HCT116 (cell line): Measurements from ENCODE around the gene NCKAP5. TPM values are rescaled to one million over a fixed set of nuclear protein-coding genes. Genes with fewer than 3 reads are reported as not detected.

ENCODE experiments used
- ATAC-seq: fragments of 200-7000 bp; cut with Tn5 transposase; 2 replicates; pipeline ENCODE4 v1.9.1; 2020; ENCODE audit warnings: mild to moderate bottlenecking, moderate library complexity
- BruUV-seq: library from RNA; stranded (reverse); fragments of 400-500 nt; replicated peaks from 2 replicates; lab custom pipeline; 2021; lab: Mats Ljungman, UMichigan
- CTCF ChIA-PET: fragments of 300-600 bp; sonication (Branson Sonifier 250); formaldehyde crosslinking; loops from one replicate; lab custom pipeline; 2021; ENCODE audit warnings: antibody characterized with exemption; lab: Charles Lee
- POLR2A ChIA-PET: fragments of 300-600, 350-600 bp; sonication (Branson Sonifier 250); formaldehyde crosslinking; loops from one replicate; lab custom pipeline; 2021; ENCODE audit warnings: antibody characterized with exemption; lab: Charles Lee
- RAD21 ChIA-PET, 2 experiments: fragments of 300-600 bp; sonication (Branson Sonifier 250); formaldehyde crosslinking; loops; one replicate each; lab custom pipeline; 2023; ENCODE audit warnings: low total read pairs in 2 of 2; ENCODE audit not compliant: uncharacterized antibody in 2 of 2, unreplicated experiment in 2 of 2, low non-redundant PET in 1 of 2; lab: Charles Lee
- DNase-seq: peaks from one replicate; pipeline ENCODE4 v3.0.0-alpha.2; 2010; ENCODE audit warnings: low read depth, low spot score
- H2AFZ ChIP-seq: fragments of 200-600 bp; shearing (Covaris generic), sonication (generic); 2 replicates; pipeline ENCODE4 v1.6.1; 2017; ENCODE audit warnings: low read depth, mixed run types, mixed read lengths, antibody characterized with exemption, low read length; ENCODE audit not compliant: poor library complexity, severe bottlenecking
- H3K27ac ChIP-seq: 2 replicates; pipeline ENCODE4 v1.5.1; 2012; ENCODE audit warnings: low read depth, low read length
- H3K27me3 ChIP-seq: fragments of 200-600 bp; sonication (generic); 2 replicates; pipeline ENCODE4 v1.6.1; 2016; ENCODE audit warnings: mixed run types, low read length, mixed read lengths; ENCODE audit not compliant: insufficient read depth
- H3K36me3 ChIP-seq, 2 experiments: fragments of 200-500 bp in 1 of 2; fragments of 200-600 bp in 1 of 2; sonication (Bioruptor generic) in 1 of 2; sonication (generic) in 1 of 2; 2 replicates each; pipeline versions ENCODE4 v1.5.1 to v1.6.1; 2014 to 2016; ENCODE audit warnings: low read length in 2 of 2, inconsistent platforms in 1 of 2, mixed read lengths in 1 of 2, mixed run types in 1 of 2; ENCODE audit not compliant: insufficient read depth in 2 of 2, control insufficient read depth in 1 of 2
- H3K4me1 ChIP-seq, 2 experiments: fragments of 200-600 bp in 1 of 2; sonication (generic) in 1 of 2; 2 replicates each; pipeline versions ENCODE4 v1.5.1 to v1.6.1; 2012 to 2017; ENCODE audit warnings: low read length in 2 of 2, inconsistent platforms in 1 of 2, mild to moderate bottlenecking in 1 of 2, mixed read lengths in 1 of 2, mixed run types in 1 of 2, moderate library complexity in 1 of 2; ENCODE audit not compliant: insufficient read depth in 2 of 2, control insufficient read depth in 1 of 2
- H3K4me2 ChIP-seq: fragments of 200-600 bp; sonication (generic); 2 replicates; pipeline ENCODE4 v1.6.1; 2017; ENCODE audit warnings: mixed run types, low read length, mixed read lengths
- H3K4me3 ChIP-seq, 2 experiments: fragments of 200-600 bp in 1 of 2; sonication (generic) in 1 of 2; replicated peaks in 1 of 2; 2 replicates each; pipeline ENCODE4 v1.5.1; 2011 to 2016; ENCODE audit warnings: low read length in 2 of 2, control low read depth in 1 of 2, low read depth in 1 of 2, mild to moderate bottlenecking in 1 of 2, mixed read lengths in 1 of 2, mixed run types in 1 of 2
- H3K79me2 ChIP-seq: fragments of 200-600 bp; sonication (generic); 2 replicates; pipeline ENCODE4 v1.6.1; 2017; ENCODE audit warnings: mild to moderate bottlenecking, mixed run types, low read length, moderate library complexity, mixed read lengths; ENCODE audit not compliant: insufficient read depth
- H3K9ac ChIP-seq: fragments of 200-600 bp; sonication (generic); 2 replicates; pipeline ENCODE4 v1.6.1; 2016; ENCODE audit warnings: low read length, mixed read lengths
- H3K9me2 ChIP-seq: fragments of 200-600 bp; sonication (generic), shearing (Covaris generic); 2 replicates; pipeline ENCODE4 v1.6.1; 2017; ENCODE audit warnings: mixed run types, mild to moderate bottlenecking, moderate library complexity; ENCODE audit not compliant: insufficient read depth
- H3K9me3 ChIP-seq, 2 experiments: fragments of 200-500 bp in 1 of 2; fragments of 200-600 bp in 1 of 2; sonication (Bioruptor generic) in 1 of 2; sonication (generic) in 1 of 2; 2 replicates each; pipeline ENCODE4 v1.6.1; 2014 to 2017; ENCODE audit warnings: low read length in 2 of 2, mixed read lengths in 2 of 2, inconsistent platforms in 1 of 2, low read depth in 1 of 2, mild to moderate bottlenecking in 1 of 2, mixed run types in 1 of 2, moderate library complexity in 1 of 2; ENCODE audit not compliant: control insufficient read depth in 1 of 2, insufficient read depth in 1 of 2
- H4K20me1 ChIP-seq: fragments of 200-600 bp; sonication (generic), shearing (Covaris generic); 2 replicates; pipeline ENCODE4 v1.6.1; 2017; ENCODE audit warnings: mixed run types, mild to moderate bottlenecking, moderate library complexity; ENCODE audit not compliant: insufficient read depth
- ATF3 ChIP-seq: IDR thresholded peaks from 2 replicates; pipeline ENCODE4 v1.6.1; 2012
- CBX3 ChIP-seq: IDR thresholded peaks from 2 replicates; pipeline ENCODE4 v1.6.1; 2012; ENCODE audit warnings: low read depth
- CEBPB ChIP-seq: IDR thresholded peaks from 2 replicates; pipeline ENCODE4 v1.6.1; 2012; ENCODE audit warnings: low read depth
- CTCF ChIP-seq, 3 experiments: fragments of 200-600 bp in 1 of 3; sonication (generic) in 1 of 3; IDR thresholded peaks in 2 of 3; conservative IDR thresholded peaks in 1 of 3; 2 replicates each; pipeline ENCODE4 v1.5.1; 2012 to 2017; ENCODE audit warnings: low read depth in 2 of 3, low read length in 2 of 3, antibody characterized with exemption in 1 of 3, borderline replicate concordance in 1 of 3, control low read depth in 1 of 3, mild to moderate bottlenecking in 1 of 3, mixed read lengths in 1 of 3, mixed run types in 1 of 3, moderate library complexity in 1 of 3; ENCODE audit not compliant: insufficient read depth in 1 of 3
- EGR1 ChIP-seq: IDR thresholded peaks from 2 replicates; pipeline ENCODE4 v1.6.1; 2012; ENCODE audit warnings: low read depth
- ELF1 ChIP-seq: IDR thresholded peaks from 2 replicates; pipeline ENCODE4 v1.6.1; 2012; ENCODE audit warnings: low read depth, borderline replicate concordance
- EZH2 ChIP-seq: fragments of 200-600 bp; sonication (generic); IDR thresholded peaks from 2 replicates; pipeline ENCODE4 v1.6.1; 2017; ENCODE audit warnings: antibody characterized with exemption, mixed run types
- EZH2phosphoT487 ChIP-seq: fragments of 200-600 bp; IDR thresholded peaks from 2 replicates; pipeline ENCODE4 v1.6.1; 2018; ENCODE audit warnings: antibody characterized with exemption, borderline replicate concordance
- FOSL1 ChIP-seq: IDR thresholded peaks from 2 replicates; pipeline ENCODE4 v1.6.1; 2012; ENCODE audit warnings: low read depth
- JUND ChIP-seq: IDR thresholded peaks from 2 replicates; pipeline ENCODE4 v1.6.1; 2012
- MAX ChIP-seq: IDR thresholded peaks from 2 replicates; pipeline ENCODE4 v1.6.1; 2012
- POLR2A ChIP-seq: IDR thresholded peaks from 2 replicates; pipeline ENCODE4 v1.7.0; 2011; ENCODE audit warnings: borderline replicate concordance; ENCODE audit not compliant: insufficient read depth, insufficient read length; ENCODE audit errors: extremely low read depth
- POLR2AphosphoS5 ChIP-seq: IDR thresholded peaks from 2 replicates; pipeline ENCODE4 v1.6.1; 2011; ENCODE audit warnings: mild to moderate bottlenecking, low read depth, low read length, moderate library complexity
- RAD21 ChIP-seq: IDR thresholded peaks from 2 replicates; pipeline ENCODE4 v1.6.1; 2012; ENCODE audit warnings: low read depth, mild to moderate bottlenecking
- SIN3A ChIP-seq: IDR thresholded peaks from 2 replicates; pipeline ENCODE4 v1.6.1; 2012; ENCODE audit warnings: low read depth
- SRF ChIP-seq: IDR thresholded peaks from 2 replicates; pipeline ENCODE4 v1.6.1; 2012; ENCODE audit warnings: low read depth
- TCF7L2 ChIP-seq: IDR thresholded peaks from 2 replicates; pipeline ENCODE4 v1.7.0; 2011; ENCODE audit warnings: borderline replicate concordance, inconsistent platforms; ENCODE audit not compliant: insufficient read depth, insufficient read length; ENCODE audit errors: extremely low read depth
- YY1 ChIP-seq: IDR thresholded peaks from 2 replicates; pipeline ENCODE4 v1.6.1; 2011; ENCODE audit warnings: low read length, low read depth, moderate library complexity, mild to moderate bottlenecking; ENCODE audit not compliant: insufficient replicate concordance; ENCODE audit errors: extremely low read depth
- ZBTB33 ChIP-seq: IDR thresholded peaks from 2 replicates; pipeline ENCODE4 v1.6.1; 2011; ENCODE audit warnings: mild to moderate bottlenecking, low read length, moderate library complexity; ENCODE audit not compliant: insufficient replicate concordance; ENCODE audit errors: extremely low read depth
- ZNF274 ChIP-seq: fragments of 200-500 bp; sonication (Bioruptor generic); IDR thresholded peaks from 2 replicates; pipeline ENCODE4 v1.6.1; 2014; ENCODE audit warnings: mild to moderate bottlenecking, low read depth, low read length, inconsistent platforms
- intact Hi-C: fragments of 100-400 bp; cut with micrococcal nuclease; formaldehyde crosslinking; loops from 2 replicates; pipeline ENCODE4 v1.10.0; 2022
- total RNA-seq: library from RNA; stranded (reverse); gene quantifications from one replicate; pipeline ENCODE4 v1.2.1, GENCODE V29; 2021; ENCODE audit not compliant: unreplicated experiment

The NCKAP5 gene
- total RNA-seq, 1 experiment from 2014 or later, result 0.30 TPM

GRCh38 chr2:132719480-132719879 is 848.8 kb downstream of the NCKAP5 start:
- ATAC-seq (no peak), DNase-seq (no peak)
- H3K27me3 ChIP-seq, result peaks cover 14% of the 10 kb centered on the region
- no TSS peak for BruUV-seq
- no peaks in the 10 kb centered on the region for H3K9me2 ChIP-seq
- H3K9me3 ChIP-seq, result no peaks in the 10 kb centered on the region
- no peaks in the 10 kb centered on the region for H3K79me2 ChIP-seq
- POLR2A ChIA-PET, result no interaction called here
- no peaks in the 10 kb centered on the region for H4K20me1 ChIP-seq
- CTCF ChIA-PET, result no interaction called here
- TF ChIP-seq SRF (no peak), EGR1 (no peak), POLR2A (no peak), EZH2phosphoT487 (no peak), RAD21 (no peak), MAX (no peak), POLR2AphosphoS5 (no peak), EZH2 (no peak), YY1 (no peak), FOSL1 (no peak), CBX3 (no peak), ZNF274 (no peak), JUND (no peak), CTCF (IDR thresholded peaks at IDR 0.05 in 2 of 3, conservative IDR thresholded peaks at IDR 0.05 in 1 of 3; ENCODE audit: borderline replicate concordance in 1 of 3, insufficient read depth in 1 of 3, low read depth in 2 of 3, low read length in 2 of 3) (no peak), ELF1 (no peak), ATF3 (no peak), TCF7L2 (no peak), ZBTB33 (no peak), SIN3A (no peak), CEBPB (no peak)
- no peaks in the 10 kb centered on the region for H3K36me3 ChIP-seq
- H3K4me3 ChIP-seq, result no peak overlapping the region
- H3K27ac ChIP-seq, result no peak overlapping the region
- no peak overlapping the region for H3K4me2 ChIP-seq
- no peak overlapping the region for H3K9ac ChIP-seq
- H2AFZ ChIP-seq, result no peak overlapping the region
- no peaks in the 10 kb centered on the region for H3K4me1 ChIP-seq
- intact Hi-C loops, result no loop called here
- RAD21 ChIA-PET, result no interaction called here
